SU-DHL-6 (cell line): ENCODE data around the gene RNF144B.

Experiments
- H2AFZ ChIP-seq: fragments of 200-600 bp; sonication (generic); 2 replicates; pipeline ENCODE4 v1.6.1; 2014; ENCODE audit warnings: low read depth, mild to moderate bottlenecking, moderate library complexity, mixed read lengths, antibody characterized with exemption, low read length; ENCODE audit not compliant: severe bottlenecking
- H3F3A ChIP-seq: fragments of 200-600 bp; shearing (Covaris generic); 2 replicates; pipeline ENCODE4 v1.6.0; 2016; ENCODE audit warnings: antibody characterized with exemption, mild to moderate bottlenecking; ENCODE audit not compliant: insufficient read depth
- H3K27ac ChIP-seq: fragments of 200-600 bp; sonication (generic); 2 replicates; pipeline ENCODE4 v1.5.1; 2016; ENCODE audit warnings: low read depth, mild to moderate bottlenecking, low read length, moderate library complexity, mixed read lengths
- H3K27me3 ChIP-seq: fragments of 200-600 bp; sonication (generic), shearing (Covaris generic); 2 replicates; pipeline ENCODE4 v1.6.0; 2014; ENCODE audit warnings: mild to moderate bottlenecking, low read length
- H3K36me3 ChIP-seq: fragments of 200-600 bp; sonication (generic); 2 replicates; pipeline ENCODE4 v1.6.1; 2014; ENCODE audit warnings: mild to moderate bottlenecking, low read length, mixed read lengths
- H3K4me2 ChIP-seq: fragments of 300-600, 200-600 bp; shearing (Covaris generic), sonication (generic); 2 replicates; pipeline ENCODE4 v1.6.0; 2014; ENCODE audit warnings: low read length, low read depth, mild to moderate bottlenecking; ENCODE audit not compliant: poor library complexity, severe bottlenecking
- H3K4me3 ChIP-seq: fragments of 200-600 bp; sonication (generic); 2 replicates; pipeline ENCODE4 v1.5.1; 2014; ENCODE audit warnings: antibody characterized with exemption, low read length, mild to moderate bottlenecking, mixed read lengths; ENCODE audit not compliant: insufficient read depth, poor library complexity, severe bottlenecking
- H3K79me2 ChIP-seq: fragments of 200-600 bp; sonication (generic); 2 replicates; pipeline ENCODE4 v1.6.1; 2014; ENCODE audit warnings: mild to moderate bottlenecking, low read length, moderate library complexity; ENCODE audit not compliant: insufficient read depth
- H3K9ac ChIP-seq: fragments of 200-600 bp; sonication (generic); 2 replicates; pipeline ENCODE4 v1.7.0; 2014; ENCODE audit warnings: mild to moderate bottlenecking, low read length
- H3K9me2 ChIP-seq: fragments of 200-600 bp; sonication (generic); replicated peaks from 2 replicates; pipeline ENCODE4 v1.6.1; 2014; ENCODE audit warnings: low read length; ENCODE audit not compliant: insufficient read depth
- H3K9me3 ChIP-seq: fragments of 200-600 bp; sonication (generic); 2 replicates; pipeline ENCODE4 v1.6.1; 2014; ENCODE audit warnings: low read length, mixed read lengths; ENCODE audit not compliant: insufficient read depth
- H4K20me1 ChIP-seq: fragments of 200-600 bp; sonication (generic); 2 replicates; pipeline ENCODE4 v1.6.1; 2014; ENCODE audit warnings: low read depth, mild to moderate bottlenecking, antibody characterized with exemption, low read length, moderate library complexity, mixed read lengths
- EZH2phosphoT487 ChIP-seq: fragments of 200-600 bp; sonication (generic), shearing (Covaris generic); conservative IDR thresholded peaks from 2 replicates; pipeline ENCODE4 v1.6.1; 2018; ENCODE audit warnings: mild to moderate bottlenecking, antibody characterized with exemption, low read length, moderate library complexity, mixed read lengths
- TF ChIP-seq, protein P1 (sequence below): fragments of 200-600 bp; sonication (generic); IDR thresholded peaks from one replicate; pipeline ENCODE4 v1.5.1; 2017; ENCODE audit warnings: antibody characterized with exemption, mild to moderate bottlenecking, low read length, moderate library complexity; ENCODE audit not compliant: insufficient read depth, poor library complexity, severe bottlenecking

The RNF144B gene

DNA sequence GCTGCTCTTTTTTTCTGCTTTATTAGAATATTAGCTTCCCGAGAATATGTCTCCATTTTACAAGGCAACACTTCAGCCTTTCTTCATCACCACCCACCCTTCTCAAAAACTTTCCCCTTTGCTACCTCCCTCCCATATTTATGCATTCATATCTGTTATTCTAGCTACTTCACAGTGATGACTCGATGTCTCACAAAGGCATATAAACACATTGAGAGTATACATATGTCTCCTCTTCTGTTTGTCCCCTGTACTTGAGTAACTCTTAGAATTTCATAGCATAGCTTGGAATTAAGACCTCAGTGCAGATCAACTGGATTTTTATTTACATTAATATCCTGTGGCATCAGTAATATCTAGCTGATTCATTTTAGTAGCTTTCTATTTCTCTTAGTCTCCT is 6.5 kb downstream of the RNF144B start:
- Histone ChIP-seq H3K79me2 (peaks cover 66% of the 10 kb centered on the region), H2AFZ (no peak overlapping the region), H3K9me3 (no peaks in the 10 kb centered on the region), H3K9me2 (no peaks in the 10 kb centered on the region), H3K27ac (no peak overlapping the region), H4K20me1 (no peaks in the 10 kb centered on the region), H3K4me3 (no peak overlapping the region), H3K4me2 (no peak overlapping the region), H3K36me3 (no peaks in the 10 kb centered on the region), H3K27me3 (no peaks in the 10 kb centered on the region), H3F3A (no peaks in the 10 kb centered on the region), H3K9ac (no peak overlapping the region)
- TF ChIP-seq, protein P1, sequence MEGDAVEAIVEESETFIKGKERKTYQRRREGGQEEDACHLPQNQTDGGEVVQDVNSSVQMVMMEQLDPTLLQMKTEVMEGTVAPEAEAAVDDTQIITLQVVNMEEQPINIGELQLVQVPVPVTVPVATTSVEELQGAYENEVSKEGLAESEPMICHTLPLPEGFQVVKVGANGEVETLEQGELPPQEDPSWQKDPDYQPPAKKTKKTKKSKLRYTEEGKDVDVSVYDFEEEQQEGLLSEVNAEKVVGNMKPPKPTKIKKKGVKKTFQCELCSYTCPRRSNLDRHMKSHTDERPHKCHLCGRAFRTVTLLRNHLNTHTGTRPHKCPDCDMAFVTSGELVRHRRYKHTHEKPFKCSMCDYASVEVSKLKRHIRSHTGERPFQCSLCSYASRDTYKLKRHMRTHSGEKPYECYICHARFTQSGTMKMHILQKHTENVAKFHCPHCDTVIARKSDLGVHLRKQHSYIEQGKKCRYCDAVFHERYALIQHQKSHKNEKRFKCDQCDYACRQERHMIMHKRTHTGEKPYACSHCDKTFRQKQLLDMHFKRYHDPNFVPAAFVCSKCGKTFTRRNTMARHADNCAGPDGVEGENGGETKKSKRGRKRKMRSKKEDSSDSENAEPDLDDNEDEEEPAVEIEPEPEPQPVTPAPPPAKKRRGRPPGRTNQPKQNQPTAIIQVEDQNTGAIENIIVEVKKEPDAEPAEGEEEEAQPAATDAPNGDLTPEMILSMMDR: no peak
- no peak for TF ChIP-seq EZH2phosphoT487

DNA sequence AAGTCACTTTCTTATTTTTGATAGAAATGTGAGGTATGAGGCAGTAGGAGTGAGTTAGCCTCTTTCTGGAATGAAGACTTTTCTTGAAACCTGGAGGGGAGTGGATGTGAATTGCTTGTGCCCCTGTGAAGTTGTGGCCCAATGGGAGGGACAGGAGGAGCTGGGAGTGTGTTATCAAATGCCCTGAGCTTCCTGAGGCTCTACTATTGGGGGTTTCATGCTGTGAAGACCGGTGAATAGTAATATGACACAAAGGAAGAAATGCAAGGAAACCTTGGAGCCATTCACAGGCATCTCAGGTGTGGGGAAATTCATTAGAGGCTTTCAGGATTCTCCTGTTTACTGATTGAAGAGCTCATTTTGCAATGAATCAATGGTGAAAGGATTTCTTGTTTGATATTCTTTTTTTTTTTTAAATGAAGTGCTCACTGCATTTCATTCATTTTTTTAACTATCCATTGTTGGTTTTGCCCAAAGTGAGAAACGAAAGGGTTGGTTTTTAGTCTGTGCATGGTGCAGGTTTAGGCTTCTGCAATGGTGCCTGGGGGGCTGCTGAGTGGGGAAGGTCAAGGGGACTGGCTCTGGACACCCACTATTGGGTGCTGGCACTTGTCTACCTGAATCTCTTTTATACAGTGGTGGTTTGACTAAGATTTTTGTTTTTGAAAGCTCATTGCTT is 8.2 kb downstream of the RNF144B start:
- Histone ChIP-seq H3K27me3 (no peaks in the 10 kb centered on the region), H3K27ac (no peak overlapping the region), H3K9ac (no peak overlapping the region), H3K36me3 (peaks cover 3% of the 10 kb centered on the region; the same call in 1 of the 2 replicates), H3F3A (no peaks in the 10 kb centered on the region), H3K9me2 (no peaks in the 10 kb centered on the region), H3K4me2 (peak overlapping the region; percentile 0), H3K9me3 (no peaks in the 10 kb centered on the region), H3K79me2 (peaks cover 50% of the 10 kb centered on the region), H3K4me3 (no peak overlapping the region), H2AFZ (no peak overlapping the region), H4K20me1 (no peaks in the 10 kb centered on the region)
- TF ChIP-seq EZH2phosphoT487: no peak
- TF ChIP-seq, protein P1: no peak

DNA sequence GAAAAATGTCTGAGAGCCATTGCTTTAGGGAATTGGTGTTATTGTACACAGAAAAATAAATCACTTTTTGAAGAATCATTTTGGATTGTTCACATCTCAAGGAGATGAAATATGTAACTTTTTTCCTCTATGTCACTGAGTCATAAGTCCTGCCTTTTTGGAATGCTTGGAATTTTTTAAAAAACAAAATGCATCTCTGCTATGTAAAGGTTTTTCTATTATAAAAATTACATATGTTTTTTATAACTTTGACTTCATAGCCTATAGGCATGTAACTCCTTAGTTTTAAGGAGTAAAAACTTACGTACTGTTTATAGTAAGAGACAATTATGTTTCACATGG is 8.7 kb downstream of the RNF144B start:
- H3F3A ChIP-seq: peaks cover under 1% of the 10 kb centered on the region; the same call in 1 of the 2 replicates
- no peak overlapping the region for H3K9ac ChIP-seq
- H4K20me1 ChIP-seq: no peaks in the 10 kb centered on the region
- H3K9me3 ChIP-seq: no peaks in the 10 kb centered on the region
- H3K27me3 ChIP-seq: no peaks in the 10 kb centered on the region
- no peak overlapping the region for H2AFZ ChIP-seq
- H3K4me2 ChIP-seq: no peak overlapping the region
- H3K36me3 ChIP-seq: peaks cover 3% of the 10 kb centered on the region; the same call in 1 of the 2 replicates
- H3K9me2 ChIP-seq: no peaks in the 10 kb centered on the region
- TF ChIP-seq, protein P1: no peak
- no peak for TF ChIP-seq EZH2phosphoT487
- H3K79me2 ChIP-seq: peaks cover 46% of the 10 kb centered on the region
- no peak overlapping the region for H3K27ac ChIP-seq
- no peak overlapping the region for H3K4me3 ChIP-seq
